ENCODE results near the gene SSBP2. TPM values are rescaled to one million over a fixed set of nuclear protein-coding genes. Genes with fewer than 3 reads are reported as not detected.
"Not testable (repeated sequence)": the region's sequence is repeated elsewhere in the genome, so short reads cannot be mapped to it uniquely, and the experiment has no call there.

Gene SSBP2
- total RNA-seq, 2 donors from 2014 or later = 68.7 to 88.6 TPM

DNA sequence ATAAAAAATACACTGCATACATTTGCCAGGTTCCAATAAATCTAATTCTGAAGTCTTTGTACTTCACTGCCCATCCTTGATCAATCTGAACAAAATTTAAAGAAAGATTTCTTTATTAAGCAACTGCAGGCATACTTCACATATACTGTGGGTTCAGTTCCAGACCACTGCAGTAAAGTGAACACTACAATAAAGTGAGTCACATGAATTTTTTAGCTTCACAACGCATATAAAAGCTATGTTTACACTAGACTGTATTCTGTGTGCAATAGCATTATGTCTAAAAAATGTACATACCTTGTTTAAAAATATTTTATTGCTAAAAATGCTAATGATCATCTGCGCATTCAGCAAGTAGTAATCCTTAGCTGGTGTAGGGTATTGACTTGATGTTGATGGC is 52.1 kb downstream of the SSBP2 start:
- DNase-seq (ENCODE audit: low spot score) = no peak
- intact Hi-C loops (cut with DNase I) = no loop called here

DNA sequence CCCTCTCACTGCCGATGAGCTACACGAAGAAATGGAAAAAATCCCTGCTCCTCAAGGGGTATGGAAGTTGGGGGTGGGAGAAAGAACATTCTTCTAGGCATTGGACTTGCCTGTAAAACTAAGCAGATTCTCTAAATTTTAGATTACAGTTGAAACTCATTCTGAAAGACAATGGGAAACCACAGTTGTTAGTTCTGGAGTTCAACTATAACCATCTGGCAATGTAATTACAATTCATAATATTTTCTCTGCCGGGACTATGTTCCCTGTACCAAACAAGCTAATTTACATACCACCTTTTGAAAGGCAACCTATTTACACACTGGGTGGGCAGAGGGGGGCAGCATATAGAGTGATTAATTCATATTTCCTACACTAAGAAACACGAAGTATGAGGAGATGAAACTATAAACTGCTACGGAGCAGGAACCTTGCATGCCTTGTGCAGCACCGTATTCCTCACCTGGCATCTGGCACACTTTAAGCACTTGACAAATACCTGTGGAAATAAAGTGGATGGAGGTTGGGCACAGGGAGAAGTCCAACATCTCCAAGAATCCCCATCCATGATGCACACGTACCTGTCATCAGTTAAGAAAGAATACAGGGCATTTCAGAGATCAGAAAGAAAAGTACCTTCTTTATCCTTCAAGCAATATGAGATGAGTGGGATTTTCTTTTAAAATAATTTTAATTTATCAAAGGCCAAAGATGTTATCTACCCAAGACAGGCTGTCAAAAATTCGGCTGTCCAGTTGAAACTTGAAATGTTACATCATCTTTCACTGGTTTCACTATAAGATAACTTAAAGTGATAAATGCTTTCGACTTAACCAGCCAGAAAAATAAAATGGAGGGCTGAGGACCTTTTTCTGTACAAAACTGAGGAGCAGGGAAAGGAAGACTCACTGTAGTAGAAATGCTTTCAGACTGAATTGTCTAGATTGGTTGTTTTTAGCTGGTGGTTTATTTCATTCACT is 54.2 kb downstream of the SSBP2 start:
- intact Hi-C loops (cut with DNase I) = no loop called here
- DNase-seq (ENCODE audit: low spot score) = no peak

DNA sequence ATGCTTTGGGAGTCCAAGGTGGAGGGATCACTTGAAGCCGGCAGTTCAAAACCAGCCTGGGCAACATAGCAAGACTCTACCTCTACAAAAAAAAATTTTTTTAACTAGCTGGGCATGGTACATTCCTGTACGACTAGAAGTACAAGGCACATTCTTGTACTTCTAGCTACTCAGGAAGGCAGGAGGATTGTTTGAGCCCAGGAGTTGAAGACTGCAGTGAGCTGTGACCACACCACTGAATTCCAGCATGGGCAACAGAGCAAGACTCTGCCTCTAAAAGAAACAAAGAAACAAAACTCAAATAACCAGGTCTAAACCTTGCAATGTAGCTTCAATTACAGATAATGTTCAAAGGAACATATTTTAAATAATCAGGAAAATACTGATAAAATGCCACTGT is 56.2 kb downstream of the SSBP2 start:
- DNase-seq (ENCODE audit: low spot score) = no peak
- intact Hi-C loops (cut with DNase I) = no loop called here

DNA sequence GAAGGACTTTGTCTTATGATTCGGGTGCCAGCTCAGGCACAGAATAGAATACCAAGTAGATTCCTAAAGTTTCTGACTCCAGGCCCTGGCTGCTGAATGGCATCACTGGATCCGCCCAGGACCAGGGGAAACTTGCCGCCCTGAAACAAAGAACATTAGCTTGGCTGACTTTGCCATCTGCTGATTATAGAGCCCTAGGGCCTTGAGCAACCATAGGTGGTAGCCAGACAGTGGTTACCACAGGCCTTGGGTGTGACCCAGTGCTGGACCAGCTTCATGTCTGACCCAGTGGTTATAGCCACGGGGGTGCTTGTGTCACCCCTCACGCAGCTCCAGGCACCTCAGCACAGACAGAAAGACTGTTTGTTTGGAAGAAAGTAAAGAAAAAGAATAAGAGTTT is 62.7 kb downstream of the SSBP2 start:
- intact Hi-C loops (cut with DNase I) = no loop called here
- no peak for DNase-seq (ENCODE audit: low spot score)

DNA sequence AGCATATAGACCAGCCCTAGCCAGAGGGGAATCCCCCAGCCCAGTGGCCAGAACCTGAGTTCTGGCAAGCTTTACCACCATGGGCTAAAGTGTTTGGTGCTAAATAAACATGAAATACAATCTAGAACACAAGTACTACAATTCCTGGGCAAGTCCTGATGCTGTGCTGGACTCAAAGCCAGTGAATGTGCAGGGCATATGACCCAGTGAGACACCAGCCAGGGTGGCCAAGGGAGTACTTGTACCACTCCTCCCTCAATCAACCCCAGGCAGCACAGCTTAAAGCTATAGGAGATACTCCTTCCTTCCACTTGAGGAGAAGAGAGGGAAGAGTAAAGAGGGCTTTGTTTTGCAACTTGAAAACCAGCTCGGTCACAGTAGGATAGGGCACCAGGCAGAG is 63.6 kb downstream of the SSBP2 start:
- intact Hi-C loops (cut with DNase I) = no loop called here
- no peak for DNase-seq (ENCODE audit: low spot score)

DNA sequence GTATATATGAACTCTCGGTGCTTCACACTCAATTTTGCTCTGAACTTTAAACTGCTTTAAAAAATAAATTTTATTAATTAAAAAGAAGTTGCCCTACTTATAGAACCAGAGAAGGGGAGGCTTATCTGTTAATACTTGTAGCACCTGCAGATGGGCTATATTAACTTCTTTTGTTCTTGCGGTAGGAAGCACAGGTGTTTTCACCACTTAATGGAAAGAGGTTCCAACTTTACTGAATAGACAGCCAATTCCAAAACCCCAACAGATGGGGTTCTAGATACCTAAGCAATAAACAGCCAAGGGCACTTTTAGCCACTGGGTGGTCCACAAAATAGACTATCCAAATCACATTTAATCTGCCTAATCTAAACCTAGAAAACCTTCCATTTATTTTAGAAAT is 65.4 kb downstream of the SSBP2 start:
- no peak for DNase-seq (ENCODE audit: low spot score)
- intact Hi-C loops (cut with DNase I) = no loop called here

DNA sequence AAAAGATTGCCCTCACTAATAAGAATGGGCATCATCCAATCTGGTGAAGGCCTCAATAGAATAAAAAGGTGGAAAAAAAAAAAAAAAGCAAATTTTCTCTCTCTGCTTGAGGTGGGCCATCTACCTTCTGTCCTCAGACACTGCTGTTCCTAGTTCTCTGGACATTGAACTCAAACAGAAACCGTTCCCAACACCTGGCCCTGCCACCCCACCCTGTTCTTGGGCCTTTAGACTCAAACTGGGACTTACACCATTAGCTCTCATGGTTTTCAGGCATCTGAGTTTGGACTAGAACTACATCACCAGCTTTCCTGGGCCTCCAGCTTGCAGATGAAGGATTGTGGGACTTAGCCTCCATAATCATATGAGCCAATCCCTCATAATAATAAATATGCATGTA is 71.0 kb downstream of the SSBP2 start:
- intact Hi-C loops (cut with DNase I) = no loop called here
- DNase-seq (ENCODE audit: low spot score) = no peak

DNA sequence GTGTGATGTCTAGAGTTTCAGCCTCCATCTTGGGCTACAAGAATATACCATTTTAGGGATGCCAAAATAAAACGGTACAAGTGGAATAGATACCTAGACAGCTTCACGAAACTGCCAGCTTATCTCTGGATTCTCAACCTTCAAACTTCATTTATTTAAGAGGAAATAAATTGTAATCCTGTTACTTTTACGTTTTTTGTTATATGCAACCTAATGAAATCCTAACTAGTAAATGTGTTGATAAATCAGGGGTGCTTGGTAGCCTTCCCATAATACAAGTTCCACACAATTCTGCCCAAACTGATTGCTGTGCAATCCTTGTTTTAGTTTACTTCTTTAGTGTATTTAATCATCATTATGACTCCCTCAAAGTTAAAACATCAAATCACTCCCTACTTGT is 75.5 kb downstream of the SSBP2 start:
- intact Hi-C loops (cut with DNase I) = no loop called here
- no peak for DNase-seq (ENCODE audit: low spot score)

DNA sequence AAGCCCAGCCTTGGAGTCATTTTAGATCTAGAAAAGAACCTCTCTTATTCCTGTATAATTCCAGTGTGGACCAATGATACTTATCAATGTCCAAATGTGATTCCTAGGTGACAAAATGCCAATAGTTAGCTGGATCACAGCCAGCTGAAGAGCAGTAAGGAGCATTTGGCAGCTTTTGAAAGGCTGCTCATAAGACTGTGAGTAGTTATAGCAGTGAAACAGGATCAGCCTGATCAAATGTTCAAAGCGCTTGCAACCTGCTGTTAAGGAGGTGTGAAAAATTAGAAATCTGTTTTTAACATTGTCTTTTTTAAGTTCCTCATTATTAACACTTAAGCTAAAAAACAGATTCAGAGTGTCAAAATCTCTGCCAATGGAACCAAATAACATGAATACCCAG is 85.1 kb downstream of the SSBP2 start:
- intact Hi-C loops (cut with DNase I) = loop anchor here in 1 of 2 donors (10.0 kb wide), 1 partner anchor 69 kb away; no protein-coding TSS in a partner anchor

DNA sequence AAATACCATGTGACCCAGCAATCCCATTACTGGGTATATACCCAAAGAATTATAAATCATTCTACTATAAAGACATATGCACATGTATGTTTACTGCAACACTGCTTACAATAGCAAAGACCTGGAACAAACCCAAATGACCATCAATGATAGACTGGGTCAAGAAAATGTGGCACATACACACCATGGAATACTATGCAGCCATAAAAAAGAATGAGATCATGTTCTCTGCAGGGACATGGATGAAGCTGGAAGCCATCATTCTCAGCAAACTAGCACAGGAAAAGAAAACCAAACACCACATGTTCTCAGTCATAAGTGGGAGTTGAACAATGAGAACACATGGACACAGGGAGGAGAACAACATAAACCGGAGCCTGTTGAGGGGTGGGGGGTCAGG is 90.3 kb downstream of the SSBP2 start:
- intact Hi-C loops (cut with DNase I) = loop anchor here in 1 of 2 donors (10.0 kb wide), 1 partner anchor 74 kb away; no protein-coding TSS in a partner anchor
- DNase-seq (ENCODE audit: low spot score) = not testable (repeated sequence)

More for the DNA sequence above, 85.1 kb downstream of the SSBP2 start:
- DNase-seq (ENCODE audit: low spot score) = no peak

DNA sequence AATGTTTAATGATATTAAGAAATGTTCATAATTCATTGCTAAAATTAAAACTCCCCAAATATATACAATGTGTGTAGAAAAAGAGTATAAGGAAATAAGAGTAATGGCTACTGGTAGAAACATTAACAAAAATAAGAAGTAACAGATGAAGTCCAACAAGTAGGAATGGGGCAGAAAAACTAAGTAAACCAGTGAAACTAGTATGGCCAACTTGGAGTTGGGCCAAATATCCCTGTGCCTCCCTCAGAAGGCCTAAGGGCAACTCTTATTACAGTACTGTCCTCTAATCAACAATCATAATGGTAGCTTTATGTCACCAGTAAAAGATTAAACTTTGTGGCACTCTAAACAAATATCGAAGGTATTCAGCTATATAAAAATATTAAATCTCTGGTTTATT is 93.5 kb downstream of the SSBP2 start:
- DNase-seq (ENCODE audit: low spot score) = no peak
- intact Hi-C loops (cut with DNase I) = no loop called here

DNA sequence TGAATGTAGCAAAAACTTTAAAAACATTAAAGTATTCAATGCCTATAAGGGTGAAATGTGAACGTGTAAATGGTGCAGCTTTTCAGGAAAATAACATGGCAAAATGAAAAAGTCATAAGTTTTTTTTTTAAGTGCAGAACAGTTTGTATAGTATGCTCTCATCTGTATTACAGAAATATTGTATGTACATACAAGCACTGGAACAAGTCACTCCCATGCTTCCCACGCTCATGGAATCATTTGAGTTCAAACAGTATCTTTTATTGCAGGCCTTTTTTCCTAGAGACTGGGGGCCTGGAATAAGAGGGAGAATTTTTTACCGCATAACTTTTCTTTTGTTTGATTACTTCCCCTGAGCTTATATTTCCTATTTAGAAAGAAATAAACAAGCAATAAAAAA is 94.1 kb downstream of the SSBP2 start:
- intact Hi-C loops (cut with DNase I) = no loop called here
- no peak for DNase-seq (ENCODE audit: low spot score)

DNA sequence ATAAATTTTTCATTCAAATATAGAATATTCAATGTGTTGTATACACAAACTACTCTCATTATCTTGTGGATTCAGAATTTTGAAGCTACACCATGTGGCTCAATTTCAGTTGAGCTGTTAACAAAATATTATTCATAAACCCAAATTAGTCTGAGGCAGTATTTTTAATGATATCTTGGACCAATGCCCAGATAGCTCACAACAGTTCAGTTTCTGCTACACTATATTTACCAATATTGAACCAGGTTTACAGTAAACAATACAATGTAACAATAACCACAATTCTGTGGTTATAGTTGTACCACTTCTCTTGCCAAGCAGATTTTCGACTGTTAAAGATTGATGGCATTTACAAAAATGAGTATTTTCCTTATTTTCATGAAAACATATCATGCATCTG is 99.9 kb downstream of the SSBP2 start:
- no peak for DNase-seq (ENCODE audit: low spot score)
- intact Hi-C loops (cut with DNase I) = no loop called here

DNA sequence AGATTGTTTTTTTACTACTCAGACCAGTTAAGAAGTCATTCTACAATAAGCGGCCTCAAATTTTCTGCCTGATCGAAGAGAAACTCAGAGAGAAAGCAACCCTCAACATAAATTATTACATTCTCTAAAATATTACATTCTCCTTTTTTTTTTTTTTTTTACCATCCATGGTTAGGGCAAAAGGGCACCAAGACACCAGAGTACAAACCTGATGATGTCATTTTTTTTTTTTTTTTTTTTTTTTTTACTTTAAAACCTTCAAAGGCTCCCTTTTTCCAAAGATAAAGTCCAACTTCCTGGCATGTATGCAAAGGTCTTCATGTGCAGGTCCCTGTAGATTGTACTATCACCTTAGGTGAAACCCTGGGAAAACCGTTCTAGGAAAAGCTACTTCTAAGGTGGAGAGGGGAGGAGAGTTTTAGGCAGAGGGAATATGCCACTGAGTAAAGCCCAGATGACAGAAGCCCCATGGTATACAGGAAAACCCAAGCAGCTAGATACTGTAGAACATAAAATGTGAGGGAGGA is 104.4 kb downstream of the SSBP2 start:
- intact Hi-C loops (cut with DNase I) = no loop called here
- no peak for DNase-seq (ENCODE audit: low spot score)

DNA sequence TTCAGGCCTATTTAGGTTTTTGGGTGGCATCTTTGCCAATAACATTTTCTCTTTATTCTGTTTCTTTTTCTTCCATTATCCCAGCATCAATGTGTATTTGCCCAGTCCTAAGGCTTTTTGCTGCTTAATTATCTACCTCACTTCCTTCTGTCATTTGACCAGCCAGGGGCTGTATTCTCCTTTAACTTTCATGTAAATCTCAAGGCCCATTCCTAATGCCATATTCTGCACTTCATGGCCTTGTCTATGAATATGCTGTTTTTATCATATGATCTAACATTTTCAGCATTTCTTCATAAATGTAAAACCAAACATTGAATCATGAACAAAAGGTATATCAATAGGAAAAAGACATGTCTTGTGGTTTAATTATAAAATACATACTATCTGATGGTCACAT is 108.7 kb downstream of the SSBP2 start:
- DNase-seq (ENCODE audit: low spot score) = no peak
- intact Hi-C loops (cut with DNase I) = no loop called here

DNA sequence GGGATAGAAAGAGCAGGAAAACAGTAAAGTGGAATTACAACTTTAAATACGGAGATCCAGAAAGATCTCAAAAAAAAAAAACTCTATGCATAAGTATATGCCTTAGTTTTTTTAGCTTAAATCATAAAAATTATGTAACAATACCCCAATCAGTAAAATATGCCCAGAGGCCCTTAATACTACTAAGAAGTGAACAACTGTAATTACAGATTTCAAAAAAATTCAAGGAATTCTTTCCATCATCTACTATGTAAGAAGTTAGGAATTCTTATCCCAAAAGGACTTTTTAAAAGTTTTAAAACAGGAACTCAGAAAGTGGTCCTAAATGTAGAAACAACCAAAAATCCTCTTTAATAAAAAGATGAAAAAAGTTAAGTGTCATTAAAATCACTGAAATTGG is 111.3 kb downstream of the SSBP2 start:
- no peak for DNase-seq (ENCODE audit: low spot score)
- intact Hi-C loops (cut with DNase I) = no loop called here

DNA sequence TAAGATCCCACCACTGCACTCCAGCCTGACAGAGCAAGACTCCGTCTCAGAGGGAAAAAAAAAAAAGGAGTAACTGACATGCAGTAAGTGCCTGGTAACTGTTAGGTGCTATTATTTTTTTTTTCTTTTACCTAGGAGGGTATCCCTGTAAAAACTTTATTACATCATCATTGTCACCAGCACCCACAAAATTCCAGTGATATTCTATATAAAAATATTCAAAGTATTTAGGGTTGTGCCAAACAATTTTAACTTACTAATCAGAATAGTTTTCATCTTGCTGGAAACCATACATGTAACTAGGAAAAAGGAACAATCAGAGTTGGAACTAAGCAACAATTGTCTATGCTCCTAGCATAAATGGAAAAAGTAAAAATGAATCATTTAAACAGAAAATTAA is 112.4 kb downstream of the SSBP2 start:
- no peak for DNase-seq (ENCODE audit: low spot score)
- intact Hi-C loops (cut with DNase I) = no loop called here

DNA sequence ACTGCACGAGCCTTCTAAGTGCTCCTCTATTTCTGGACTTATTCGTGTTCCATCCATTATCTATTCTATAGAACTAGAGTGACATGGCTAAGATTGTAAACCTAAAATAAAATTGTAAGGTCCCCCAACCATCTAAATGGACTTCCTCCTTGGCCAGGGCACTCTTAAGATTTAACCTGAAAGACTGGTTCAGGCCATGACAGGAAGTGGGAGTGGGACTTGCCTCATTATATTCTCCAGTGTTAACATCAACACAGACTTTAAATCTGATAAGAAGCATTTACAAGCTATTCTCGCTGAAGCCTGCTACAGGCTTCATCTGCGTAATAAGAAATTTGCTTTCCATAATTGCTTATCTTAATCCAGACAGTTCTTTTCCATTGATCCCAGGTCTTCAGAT is 117.0 kb downstream of the SSBP2 start:
- intact Hi-C loops (cut with DNase I) = no loop called here
- DNase-seq (ENCODE audit: low spot score) = no peak

DNA sequence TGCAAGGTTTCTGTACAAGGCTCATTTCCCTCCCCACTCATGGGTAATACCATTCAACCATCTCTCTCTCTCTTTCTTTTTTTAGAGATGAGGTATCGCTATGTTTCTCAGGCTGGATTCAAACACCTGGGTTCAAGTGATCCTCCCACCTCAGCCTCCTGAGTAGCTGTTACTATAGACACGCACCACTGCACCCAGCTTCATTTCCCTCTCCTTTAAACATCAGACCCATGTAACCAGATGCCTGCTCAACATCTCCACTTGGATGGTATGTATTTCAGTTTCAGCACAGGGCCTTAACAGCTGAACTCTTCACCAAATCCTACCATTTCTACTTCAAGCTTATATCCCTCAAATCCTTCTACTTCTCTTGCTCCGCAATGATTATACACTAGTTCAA is 117.4 kb downstream of the SSBP2 start:
- DNase-seq (ENCODE audit: low spot score) = no peak
- intact Hi-C loops (cut with DNase I) = no loop called here

DNA sequence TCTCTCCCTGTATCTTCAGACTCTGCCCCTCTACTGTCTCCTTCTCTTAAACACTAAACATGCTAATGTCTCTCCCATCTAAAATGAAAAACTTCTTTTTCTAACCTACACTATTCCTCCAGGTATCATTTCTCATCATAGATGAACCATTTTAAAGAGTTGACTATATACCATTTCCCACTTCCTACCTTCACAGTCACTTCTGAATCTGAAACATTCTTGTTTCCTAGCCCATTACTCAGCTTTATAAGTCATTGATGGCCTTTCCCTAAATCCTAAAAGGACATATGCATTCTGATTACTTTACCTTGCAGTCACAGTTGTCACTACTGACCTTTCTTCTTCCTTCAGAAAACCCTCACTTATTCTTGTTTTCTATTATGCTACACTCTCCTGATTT is 118.2 kb downstream of the SSBP2 start:
- intact Hi-C loops (cut with DNase I) = no loop called here
- DNase-seq (ENCODE audit: low spot score) = no peak

DNA sequence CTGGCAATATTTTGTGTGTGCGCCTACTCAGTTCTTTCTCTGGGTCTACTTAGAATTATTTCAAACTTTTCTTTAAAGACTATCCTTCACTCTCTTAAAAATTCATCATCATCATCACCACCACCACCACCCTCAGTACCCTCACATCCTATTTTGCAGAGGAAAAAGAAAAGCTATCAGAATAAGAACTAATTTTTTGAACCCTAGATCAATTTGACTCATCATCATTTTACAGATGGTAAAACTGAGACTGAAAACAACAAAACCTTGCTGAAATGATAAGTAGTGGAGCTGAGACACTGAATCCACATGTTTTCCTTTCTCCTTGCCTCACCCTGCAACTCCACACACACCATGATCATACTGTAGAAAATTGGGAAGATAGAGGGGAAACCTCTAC is 119.3 kb downstream of the SSBP2 start:
- no peak for DNase-seq (ENCODE audit: low spot score)
- intact Hi-C loops (cut with DNase I) = no loop called here
